HEK293 (cell line): ENCODE measurements around the gene ZNF469.

Experiments
- CTCF ChIP-seq: fragments of 450-650 bp; formaldehyde crosslinking; IDR thresholded peaks from 2 replicates; pipeline ENCODE4 v1.5.1; 2016; ENCODE audit warnings: missing biosample characterization, missing genetic modification characterization
- PRDM10 ChIP-seq: fragments of 450-650 bp; formaldehyde crosslinking; IDR thresholded peaks from 2 replicates; pipeline ENCODE4 v1.5.1; 2016; ENCODE audit warnings: missing biosample characterization, missing genetic modification characterization
- REST ChIP-seq: fragments of 450-650 bp; formaldehyde crosslinking; IDR thresholded peaks from 2 replicates; pipeline ENCODE4 v1.5.1; 2016; ENCODE audit warnings: missing biosample characterization, missing genetic modification characterization
- TRIM28 ChIP-seq: IDR thresholded peaks from 2 replicates; pipeline ENCODE4 v1.6.1; 2011; ENCODE audit warnings: low read length, control low read depth, borderline replicate concordance
- ZFP69B ChIP-seq: fragments of 450-650 bp; formaldehyde crosslinking; IDR thresholded peaks from 2 replicates; pipeline ENCODE4 v1.5.1; 2016; ENCODE audit warnings: missing biosample characterization, missing genetic modification characterization
- ZNF174 ChIP-seq: fragments of 450-650 bp; formaldehyde crosslinking; IDR thresholded peaks from 2 replicates; pipeline ENCODE4 v1.5.0; 2017; ENCODE audit warnings: missing biosample characterization, mild to moderate bottlenecking, missing genetic modification characterization
- ZNF558 ChIP-seq: fragments of 450-650 bp; formaldehyde crosslinking; IDR thresholded peaks from 2 replicates; pipeline ENCODE4 v1.5.1; 2016; ENCODE audit warnings: missing biosample characterization, missing genetic modification characterization
- ZSCAN18 ChIP-seq: fragments of 450-650 bp; formaldehyde crosslinking; IDR thresholded peaks from 2 replicates; pipeline ENCODE4 v1.5.1; 2016; ENCODE audit warnings: missing biosample characterization, missing genetic modification characterization

- TF ChIP-seq CTCF (tag by site-specific recombination), result no peak
- no peak for TF ChIP-seq REST (tag by site-specific recombination)
- no peak for TF ChIP-seq ZNF174 (tag by site-specific recombination)
- no peak for TF ChIP-seq PRDM10
- no peak for TF ChIP-seq ZFP69B
- no peak for TF ChIP-seq ZNF558 (tag by site-specific recombination)
- no peak for TF ChIP-seq ZSCAN18 (tag by site-specific recombination)
- no peak for TF ChIP-seq TRIM28
Measured at GRCh38 chr16:88407042-88407420, 24.3 kb downstream of the ZNF469 start.
